EH (cell line): ENCODE data around the gene DAO.

Experiments used
- DNase-seq: peaks from one replicate; pipeline ENCODE4 v3.0.0-alpha.2; 2015; ENCODE audit warnings: low read depth

The DAO gene

GRCh38 chr12:108875280-108875679, 4.6 kb upstream of the DAO start:
- no peak for DNase-seq

- no peak for DNase-seq
Measured at GRCh38 chr12:108875682-108876361, 4.1 kb upstream of the DAO start.

GRCh38 chr12:108876550-108876949, 3.3 kb upstream of the DAO start:
- DNase-seq = no peak

- DNase-seq = no peak
Measured at GRCh38 chr12:108881953-108882352, 2.1 kb downstream of the DAO start.

GRCh38 chr12:108884116-108885012, 4.5 kb downstream of the DAO start:
- peak; percentile 30 for DNase-seq

- DNase-seq = no peak
Measured at GRCh38 chr12:108886873-108887629, 7.2 kb downstream of the DAO start.

- no peak for DNase-seq
Measured at GRCh38 chr12:108888031-108888430, 8.1 kb downstream of the DAO start.

GRCh38 chr12:108890208-108890607, 10.3 kb downstream of the DAO start:
- DNase-seq = peak; percentile 39

- DNase-seq = no peak
Measured at GRCh38 chr12:108895220-108895802, 15.4 kb downstream of the DAO start.

GRCh38 chr12:108896336-108896735, 16.4 kb downstream of the DAO start:
- no peak for DNase-seq

- no peak for DNase-seq
Measured at GRCh38 chr12:108896817-108897216, 16.9 kb downstream of the DAO start.

GRCh38 chr12:108899145-108899544, 19.3 kb downstream of the DAO start:
- DNase-seq = no peak

- no peak for DNase-seq
Measured at GRCh38 chr12:108905725-108906124, 25.8 kb downstream of the DAO start.

- no peak for DNase-seq
Measured at GRCh38 chr12:108906971-108907370, 27.1 kb downstream of the DAO start.

GRCh38 chr12:108907839-108908351, 28.0 kb downstream of the DAO start:
- peak; percentile 37 for DNase-seq

GRCh38 chr12:108910336-108910735, 30.4 kb downstream of the DAO start:
- no peak for DNase-seq

GRCh38 chr12:108911915-108912314, 32.0 kb downstream of the DAO start:
- DNase-seq = no peak

GRCh38 chr12:108912361-108912760, 32.5 kb downstream of the DAO start:
- no peak for DNase-seq

- DNase-seq = peak; percentile 29
Measured at GRCh38 chr12:108914121-108914531, 34.2 kb downstream of the DAO start.

- no peak for DNase-seq
Measured at GRCh38 chr12:108915632-108916133, 35.8 kb downstream of the DAO start.

GRCh38 chr12:108916336-108916735, 36.4 kb downstream of the DAO start:
- DNase-seq = no peak

GRCh38 chr12:108918206-108918605, 38.3 kb downstream of the DAO start:
- DNase-seq = no peak
